Activated naive CD4-positive, alpha-beta T cell treated with anti-CD3 and anti-CD28 coated beads, Interleukin-2, amount 50 U/mL, for 72 hours (primary cell): ENCODE data around the gene CFAP61. TPM values are rescaled to one million over a fixed set of nuclear protein-coding genes. Genes with fewer than 3 reads are reported as not detected.
A peak's percentile ranks its signal among the peaks of the same experiment; 100 is the strongest.
"Not testable (repeated sequence)": the region's sequence is repeated elsewhere in the genome, so short reads cannot be mapped to it uniquely, and the experiment has no call there.

ENCODE experiments used
- ATAC-seq, 2 donors: fragments of 150-1000 bp; cut with Tn5 transposase; 2 replicates each; pipeline ENCODE4 v1.10.0; 2021; ENCODE audit warnings: mild to moderate bottlenecking in 2 of 2, moderate library complexity in 2 of 2
- DNase-seq, 2 donors: peaks; one replicate each; pipeline ENCODE4 v3.0.0; 2021 to 2022; ENCODE audit warnings: low spot score in 2 of 2
- H3K27ac Mint-ChIP-seq, 2 donors: one replicate each; pipeline ENCODE4 v1.8.0; 2022; ENCODE audit warnings: mild to moderate bottlenecking in 2 of 2, mixed read lengths in 2 of 2
- H3K36me3 Mint-ChIP-seq, 2 donors: one replicate each; pipeline ENCODE4 v1.8.0; 2022; ENCODE audit warnings: mixed read lengths in 2 of 2
- H3K9me3 Mint-ChIP-seq, 2 donors: one replicate each; pipeline ENCODE4 v1.8.0; 2022; ENCODE audit warnings: mixed read lengths in 2 of 2
- total RNA-seq, 2 donors: library from RNA; stranded (reverse); gene quantifications; one replicate each; pipeline ENCODE4 v1.2.3, GENCODE V29; 2022

CFAP61 gene
- total RNA-seq, 2 donors from 2014 or later, result 0.41 TPM; not detected in 1

- Mint-ChIP-seq H3K27ac (no peak overlapping the region), H3K36me3 (no peaks in the 10 kb centered on the region), H3K9me3 (no peaks in the 10 kb centered on the region)
- DNase-seq (no peak), ATAC-seq (no peak)
Measured at GRCh38 chr20:20207872-20208271, 155.5 kb downstream of the CFAP61 start.

GRCh38 chr20:20209684-20210083 lies 157.4 kb downstream of the CFAP61 start:
- no peaks in the 10 kb centered on the region for H3K36me3 Mint-ChIP-seq
- H3K27ac Mint-ChIP-seq, result peak overlapping the region in 1 of 2 donors; percentile 41
- DNase-seq (no peak), ATAC-seq (no peak)
- no peaks in the 10 kb centered on the region for H3K9me3 Mint-ChIP-seq

GRCh38 chr20:20210327-20210726 lies 158.0 kb downstream of the CFAP61 start:
- Mint-ChIP-seq H3K9me3 (no peaks in the 10 kb centered on the region), H3K36me3 (no peaks in the 10 kb centered on the region), H3K27ac (peak overlapping the region in 1 of 2 donors; percentile 41)
- DNase-seq (no peak), ATAC-seq (no peak)

- H3K9me3 Mint-ChIP-seq, result no peaks in the 10 kb centered on the region
- H3K36me3 Mint-ChIP-seq, result no peaks in the 10 kb centered on the region
- DNase-seq (no peak), ATAC-seq (no peak)
- no peak overlapping the region for H3K27ac Mint-ChIP-seq
Measured at GRCh38 chr20:20210943-20211273, 158.6 kb downstream of the CFAP61 start.

- Mint-ChIP-seq H3K9me3 (no peaks in the 10 kb centered on the region), H3K36me3 (no peaks in the 10 kb centered on the region), H3K27ac (no peak overlapping the region)
- ATAC-seq, result no peak
- no peak for DNase-seq
Measured at GRCh38 chr20:20211274-20211987, 159.1 kb downstream of the CFAP61 start.

GRCh38 chr20:20211988-20212518 lies 159.7 kb downstream of the CFAP61 start:
- no peak for ATAC-seq
- H3K9me3 Mint-ChIP-seq, result no peaks in the 10 kb centered on the region
- DNase-seq, result no peak
- H3K36me3 Mint-ChIP-seq, result no peaks in the 10 kb centered on the region
- no peak overlapping the region for H3K27ac Mint-ChIP-seq

- ATAC-seq (no peak), DNase-seq (no peak)
- H3K27ac Mint-ChIP-seq, result no peak overlapping the region
- no peaks in the 10 kb centered on the region for H3K36me3 Mint-ChIP-seq
- H3K9me3 Mint-ChIP-seq, result peaks cover 0 to under 1% of the 10 kb centered on the region in 2 donors
Measured at GRCh38 chr20:20212675-20213096, 160.4 kb downstream of the CFAP61 start.

GRCh38 chr20:20213526-20214121 lies 161.3 kb downstream of the CFAP61 start:
- DNase-seq (no peak), ATAC-seq (no peak)
- Mint-ChIP-seq H3K27ac (no peak overlapping the region), H3K9me3 (peaks cover 6 to 10% of the 10 kb centered on the region in 2 donors), H3K36me3 (peaks cover 0 to 7% of the 10 kb centered on the region in 2 donors)

- ATAC-seq (no peak), DNase-seq (no peak)
- no peak overlapping the region for H3K27ac Mint-ChIP-seq
- peaks cover 0 to 7% of the 10 kb centered on the region in 2 donors for H3K36me3 Mint-ChIP-seq
- H3K9me3 Mint-ChIP-seq, result peaks cover 6 to 14% of the 10 kb centered on the region in 2 donors
Measured at GRCh38 chr20:20214757-20215275, 162.5 kb downstream of the CFAP61 start.

GRCh38 chr20:20215976-20216727 lies 163.8 kb downstream of the CFAP61 start:
- DNase-seq (no peak), ATAC-seq (no peak)
- Mint-ChIP-seq H3K9me3 (peaks cover 6 to 14% of the 10 kb centered on the region in 2 donors), H3K36me3 (peaks cover 0 to 7% of the 10 kb centered on the region in 2 donors), H3K27ac (no peak overlapping the region)

- no peak for ATAC-seq
- peaks cover 6 to 14% of the 10 kb centered on the region in 2 donors for H3K9me3 Mint-ChIP-seq
Measured at GRCh38 chr20:20216941-20217340, 164.6 kb downstream of the CFAP61 start.

GRCh38 chr20:20217621-20218020 lies 165.3 kb downstream of the CFAP61 start:
- DNase-seq (no peak), ATAC-seq (no peak)
- peaks cover 6 to 14% of the 10 kb centered on the region in 2 donors for H3K9me3 Mint-ChIP-seq
- H3K27ac Mint-ChIP-seq, result no peak overlapping the region
- peaks cover 0 to 7% of the 10 kb centered on the region in 2 donors for H3K36me3 Mint-ChIP-seq

More at GRCh38 chr20:20216941-20217340, 164.6 kb downstream of the CFAP61 start:
- no peak for DNase-seq
- Mint-ChIP-seq H3K27ac (no peak overlapping the region), H3K36me3 (peaks cover 0 to 7% of the 10 kb centered on the region in 2 donors)

GRCh38 chr20:20218106-20218505 lies 165.8 kb downstream of the CFAP61 start:
- H3K27ac Mint-ChIP-seq, ATAC-seq, H3K36me3 Mint-ChIP-seq: not testable (repeated sequence)

GRCh38 chr20:20219016-20219415 lies 166.7 kb downstream of the CFAP61 start:
- H3K27ac Mint-ChIP-seq, result no peak overlapping the region
- peaks cover 0 to 7% of the 10 kb centered on the region in 2 donors for H3K36me3 Mint-ChIP-seq
- no peak for ATAC-seq
- no peak for DNase-seq
- H3K9me3 Mint-ChIP-seq, result peaks cover 6 to 14% of the 10 kb centered on the region in 2 donors

More at GRCh38 chr20:20218106-20218505, 165.8 kb downstream of the CFAP61 start:
- DNase-seq, result not testable (repeated sequence)
- peaks cover 6 to 14% of the 10 kb centered on the region in 2 donors for H3K9me3 Mint-ChIP-seq

GRCh38 chr20:20220134-20220533 lies 167.8 kb downstream of the CFAP61 start:
- H3K9me3 Mint-ChIP-seq, result peaks cover 6 to 14% of the 10 kb centered on the region in 2 donors
- no peak overlapping the region for H3K27ac Mint-ChIP-seq
- peaks cover 0 to 7% of the 10 kb centered on the region in 2 donors for H3K36me3 Mint-ChIP-seq
- ATAC-seq, result no peak
- DNase-seq, result no peak

GRCh38 chr20:20223981-20224380 lies 171.6 kb downstream of the CFAP61 start:
- Mint-ChIP-seq H3K27ac (no peak overlapping the region), H3K36me3 (no peaks in the 10 kb centered on the region), H3K9me3 (peaks cover 0 to under 1% of the 10 kb centered on the region in 2 donors)
- no peak for DNase-seq
- no peak for ATAC-seq

GRCh38 chr20:20224806-20225205 lies 172.5 kb downstream of the CFAP61 start:
- DNase-seq (no peak), ATAC-seq (no peak)
- H3K9me3 Mint-ChIP-seq, result no peaks in the 10 kb centered on the region
- H3K27ac Mint-ChIP-seq, result no peak overlapping the region
- no peaks in the 10 kb centered on the region for H3K36me3 Mint-ChIP-seq
